NCI-H446 (cell line): ENCODE data around the gene BCAT1.
"Not testable (repeated sequence)": the region's sequence is repeated elsewhere in the genome, so short reads cannot be mapped to it uniquely, and the experiment has no call there.

Experiments
- DNase-seq, 2 experiments: peaks; one replicate each; lab custom pipeline; 2025; lab: John Stamatoyannopoulos, UW

Gene BCAT1

DNA sequence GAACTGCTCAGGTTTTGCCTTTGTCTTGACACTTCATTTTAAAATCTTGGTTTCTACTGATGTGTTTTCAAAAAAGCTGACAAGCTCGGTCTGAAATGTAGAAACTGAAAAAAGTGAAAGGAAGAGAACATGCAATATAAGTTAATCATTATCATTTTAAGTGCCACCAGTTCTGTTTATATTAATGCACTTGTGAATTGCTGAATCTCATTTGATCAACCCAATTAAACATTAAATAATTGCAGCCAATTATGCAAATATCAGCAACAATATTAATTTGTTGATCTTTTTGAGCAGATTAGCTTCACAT lies 133.8 kb downstream of the BCAT1 start:
- DNase-seq, result no peak

DNA sequence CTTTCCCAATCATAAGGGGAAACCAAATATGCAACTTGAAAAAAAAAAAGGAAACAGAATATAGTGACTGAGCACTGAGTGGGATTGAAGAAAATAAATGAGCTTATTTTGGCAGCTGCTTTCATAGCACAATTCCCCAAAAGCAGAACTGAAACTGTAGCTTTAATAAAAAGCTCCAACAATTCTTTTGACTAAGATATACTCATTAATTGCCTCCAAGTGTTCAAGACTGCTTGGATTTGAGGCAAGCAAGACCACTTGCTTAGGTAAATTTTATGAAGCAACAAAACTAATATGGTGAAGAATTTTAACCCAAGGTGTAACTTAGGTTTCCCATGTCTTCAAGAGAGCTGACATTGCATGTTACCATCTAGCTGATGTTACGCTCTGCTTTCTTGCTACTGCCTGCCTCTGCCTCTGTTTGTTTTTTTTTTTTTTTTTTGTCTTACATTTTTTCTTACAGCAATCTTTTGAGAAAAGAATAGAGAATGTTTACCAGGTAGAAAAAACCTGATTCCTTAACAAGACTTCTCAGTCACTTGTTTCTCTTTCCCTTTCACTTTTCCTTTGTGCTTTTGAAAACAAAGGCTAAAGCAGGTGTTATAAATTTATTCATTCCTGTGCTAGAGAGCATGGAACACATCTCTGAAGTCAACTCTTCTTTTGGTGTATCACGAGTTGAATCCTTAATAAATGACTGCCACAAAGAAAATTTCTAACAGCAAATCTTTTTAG lies 134.4 kb downstream of the BCAT1 start:
- no peak for DNase-seq

DNA sequence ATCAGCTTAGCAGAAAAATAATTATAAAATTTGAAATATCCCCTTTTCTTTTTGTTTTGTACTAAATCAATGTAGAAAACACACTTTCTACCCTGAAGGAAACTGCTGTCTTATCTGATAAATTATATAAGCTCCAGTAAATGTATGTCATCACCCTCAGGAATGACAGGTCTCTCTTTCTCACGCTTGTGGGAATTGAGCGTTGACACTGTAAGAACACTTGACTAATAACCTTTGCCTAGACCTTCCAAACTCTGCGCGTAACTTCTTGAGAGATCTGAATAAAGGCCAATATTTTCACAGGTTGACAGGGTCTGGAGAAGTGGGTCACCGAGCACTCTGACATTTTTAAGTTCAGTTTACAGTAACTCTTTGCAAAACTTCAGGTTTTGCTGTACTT lies 138.5 kb downstream of the BCAT1 start:
- no peak for DNase-seq

DNA sequence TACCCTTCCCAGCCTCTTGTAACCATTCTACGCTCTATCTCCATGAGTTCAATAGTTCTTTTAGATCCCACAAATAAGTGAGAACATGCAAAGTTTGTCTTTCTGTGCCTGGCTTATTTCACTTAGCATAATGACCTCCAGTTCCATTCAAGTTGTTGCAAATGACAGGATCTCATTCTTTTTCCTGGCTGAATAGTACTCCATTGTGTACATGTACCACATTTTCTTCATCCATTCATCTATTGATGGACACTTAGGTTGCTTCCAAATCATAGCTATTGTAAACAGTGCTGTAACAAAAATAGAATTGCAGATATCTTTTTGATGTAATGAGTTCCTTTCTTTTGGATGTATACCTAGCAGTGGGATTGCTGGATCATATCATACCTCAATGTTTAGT lies 139.6 kb downstream of the BCAT1 start:
- DNase-seq, result not testable (repeated sequence)

DNA sequence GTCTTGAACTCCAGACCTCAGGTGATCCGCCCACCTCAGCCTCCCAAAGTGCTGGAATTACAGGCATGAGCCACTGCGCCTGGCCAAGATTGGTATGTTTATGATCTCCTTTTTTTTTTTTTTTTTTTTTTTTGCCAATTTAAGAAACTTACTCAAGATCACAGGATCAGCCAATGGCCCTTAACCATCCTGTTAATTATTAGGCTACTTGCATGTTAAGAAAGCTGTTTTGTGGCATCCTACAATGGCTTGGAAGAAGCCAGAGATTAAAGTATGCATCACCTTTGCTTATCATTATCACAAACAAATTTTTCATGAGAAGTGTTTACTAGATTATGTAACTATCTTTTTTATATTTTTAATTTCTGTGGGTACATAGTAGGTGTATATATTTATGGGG lies 140.2 kb downstream of the BCAT1 start:
- DNase-seq, result no peak

DNA sequence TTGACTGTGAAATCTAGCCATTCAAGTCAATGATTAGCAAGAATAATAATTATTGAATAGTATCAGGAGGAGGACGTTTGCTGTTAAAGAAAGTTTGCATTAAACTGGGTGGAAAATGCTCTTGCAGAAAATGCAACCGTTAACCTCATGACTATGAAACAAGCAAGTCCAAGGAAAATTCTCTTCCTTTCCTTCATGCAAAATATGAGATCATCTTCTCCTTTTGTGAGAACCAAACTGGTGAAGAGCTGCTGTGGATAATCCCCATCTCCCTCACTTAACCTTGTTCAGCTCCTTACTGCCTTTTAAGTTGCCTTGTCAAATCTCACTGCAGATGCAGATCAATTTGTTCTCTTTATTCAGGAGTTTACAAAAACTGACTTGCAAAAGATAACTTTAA lies 142.5 kb downstream of the BCAT1 start:
- DNase-seq, result no peak

DNA sequence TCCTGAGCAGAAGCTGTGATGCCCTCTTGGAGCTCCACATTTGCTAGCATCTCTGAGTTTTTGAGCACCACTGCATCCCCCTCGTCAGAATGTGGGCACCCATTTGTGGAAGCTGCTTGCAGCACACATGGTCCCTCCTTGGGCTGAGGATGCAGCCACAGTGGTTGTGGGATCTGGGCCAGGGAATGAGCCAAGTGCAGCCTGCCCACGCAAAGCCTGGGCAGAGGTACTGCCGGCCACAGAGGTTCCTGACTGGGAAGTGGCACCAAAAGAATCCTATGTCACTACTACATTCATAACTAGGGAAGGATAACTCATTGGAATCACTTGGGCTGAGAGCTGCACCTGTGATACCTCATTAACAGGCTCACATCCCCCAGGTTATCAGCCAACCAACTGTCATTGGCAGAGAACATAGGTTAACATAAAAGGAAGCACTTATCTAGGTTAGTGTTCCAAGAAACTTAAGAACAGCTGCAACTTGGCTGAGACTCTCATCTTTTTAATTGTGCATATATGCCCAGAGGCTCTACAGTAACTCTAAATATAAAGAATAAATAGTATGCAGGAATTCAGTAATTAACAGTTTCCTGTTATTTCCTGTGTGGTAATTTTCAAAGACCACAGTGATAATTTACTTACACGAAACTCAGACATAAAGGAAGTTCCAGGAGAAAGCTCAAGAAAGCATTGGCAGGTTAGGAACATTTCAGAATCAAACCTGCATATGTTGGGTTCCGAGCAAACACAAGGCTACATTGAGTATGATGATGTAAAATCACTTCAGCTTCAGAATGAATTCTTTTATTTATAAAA lies 145.3 kb downstream of the BCAT1 start:
- DNase-seq, result no peak

DNA sequence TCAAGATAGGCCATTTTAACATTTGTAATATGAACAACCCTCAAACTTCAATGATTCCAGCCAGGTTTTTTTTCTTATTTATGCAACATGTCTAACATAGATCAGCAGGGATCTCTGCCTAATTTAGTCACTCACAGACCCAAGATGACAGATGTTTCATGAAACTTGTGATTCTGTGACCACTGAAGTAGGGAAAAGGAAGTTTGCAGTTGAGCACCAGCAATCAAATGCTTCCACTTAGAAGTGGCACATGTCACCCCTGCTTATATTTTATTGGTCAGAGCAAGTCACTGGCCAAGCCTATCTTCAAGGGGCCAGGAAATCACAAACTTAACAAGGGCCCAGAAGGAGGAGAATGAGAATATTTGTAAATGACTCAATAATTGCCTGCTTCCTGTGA lies 150.6 kb downstream of the BCAT1 start:
- DNase-seq, result peak in 1 of 2 experiments; percentile 28

DNA sequence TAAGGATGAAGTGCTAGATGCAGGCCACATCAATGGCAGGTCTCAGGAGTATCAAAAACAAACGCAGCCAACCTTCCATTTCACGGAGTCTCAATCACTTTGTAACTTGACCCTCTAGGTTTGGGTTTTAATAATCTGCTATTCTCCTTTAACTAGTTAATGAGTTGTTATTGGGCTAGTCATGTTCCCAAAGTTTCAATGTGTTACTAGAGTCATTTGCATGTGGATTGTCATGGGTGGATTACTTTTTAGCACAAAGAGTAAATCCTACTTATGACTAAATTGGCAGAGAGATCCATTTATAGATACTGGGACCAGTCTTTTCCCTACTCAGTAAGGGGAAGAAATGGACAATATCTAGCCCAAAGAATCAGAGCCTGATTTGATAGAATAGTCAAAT lies 151.0 kb downstream of the BCAT1 start:
- no peak for DNase-seq

DNA sequence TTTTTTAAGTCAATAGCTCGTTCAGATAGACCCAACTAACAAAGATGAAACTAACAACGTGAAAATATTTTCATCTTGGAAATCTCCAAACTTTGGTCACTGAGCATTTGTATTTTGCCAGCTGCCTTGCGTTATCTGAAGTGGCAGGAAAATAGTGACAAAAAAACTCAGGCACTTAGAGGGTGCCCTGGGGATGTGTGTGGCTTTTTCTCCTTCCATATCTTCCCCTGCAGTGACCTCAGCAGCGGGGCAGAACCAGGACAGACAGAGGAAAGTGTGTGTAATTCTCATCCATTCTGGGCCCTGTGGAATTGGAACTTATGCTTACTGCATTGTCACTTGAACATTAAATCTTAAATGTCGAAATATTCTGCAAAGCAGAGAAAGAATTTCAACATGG lies 152.0 kb downstream of the BCAT1 start:
- DNase-seq, result no peak

DNA sequence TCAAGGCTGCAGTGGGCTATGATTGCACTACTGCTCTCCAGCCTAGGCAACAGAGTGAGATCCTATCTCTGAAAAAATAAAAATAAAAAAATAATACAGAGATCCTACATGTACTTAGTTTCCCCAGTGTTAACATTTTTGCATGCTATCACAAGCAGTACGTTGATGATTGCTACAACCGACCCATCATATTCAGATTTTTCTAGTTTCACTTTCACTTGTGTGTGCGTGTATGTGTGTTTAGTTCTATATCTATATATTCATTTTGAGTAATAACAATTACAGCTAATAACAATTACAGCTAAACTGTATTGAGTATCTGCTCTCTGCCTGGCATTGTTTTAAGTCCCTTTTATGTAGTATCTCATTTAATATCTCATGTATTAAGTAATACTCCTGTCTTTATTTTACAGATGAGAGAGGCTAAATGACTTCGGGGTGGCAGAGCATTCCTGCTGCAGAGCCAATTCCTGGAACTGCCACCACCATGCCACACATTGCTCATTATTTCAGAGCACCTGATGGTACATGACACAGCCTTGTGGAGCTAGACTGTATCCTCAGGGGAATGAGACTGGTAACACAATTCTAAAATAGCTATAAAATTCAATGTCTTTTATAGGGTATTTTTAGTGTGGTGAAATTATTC lies 153.1 kb downstream of the BCAT1 start:
- DNase-seq, result no peak

DNA sequence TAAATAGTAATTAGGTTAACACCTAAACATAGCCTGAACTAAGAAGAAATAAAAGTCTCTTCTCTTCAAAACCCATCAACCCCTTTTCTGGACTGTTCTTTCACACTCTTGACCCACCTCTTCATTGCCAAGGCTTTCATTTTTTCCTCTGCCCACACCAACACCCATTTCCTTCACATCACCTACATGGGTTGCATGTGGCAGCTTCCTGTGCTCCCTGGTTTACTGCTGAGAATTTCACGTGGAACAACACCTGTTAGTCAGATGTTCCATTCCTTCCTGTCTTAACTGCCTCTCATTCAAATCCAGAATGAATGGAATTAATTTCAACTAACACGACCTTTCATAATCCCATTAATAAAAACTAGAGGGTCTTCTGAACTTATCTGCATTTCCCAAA lies 157.3 kb downstream of the BCAT1 start:
- DNase-seq, result no peak

DNA sequence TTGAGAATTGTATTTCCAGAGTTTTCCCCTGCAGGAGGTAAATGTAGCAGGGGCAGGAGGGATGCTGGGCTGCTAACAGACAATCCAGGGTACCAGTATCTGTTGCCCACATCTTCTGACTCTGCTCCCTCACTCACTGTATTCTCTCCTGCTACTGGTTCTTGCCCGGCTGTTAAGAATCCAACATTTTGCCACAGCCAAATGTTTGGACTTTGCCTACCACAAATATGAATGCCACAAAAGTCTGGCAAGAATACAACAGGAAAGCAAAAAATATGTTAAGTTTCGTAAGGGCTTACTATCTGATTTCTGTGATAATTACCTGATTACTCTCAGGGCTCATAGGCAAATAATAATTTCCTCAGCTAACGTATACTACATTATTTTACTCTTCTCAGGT lies 160.0 kb downstream of the BCAT1 start:
- no peak for DNase-seq

DNA sequence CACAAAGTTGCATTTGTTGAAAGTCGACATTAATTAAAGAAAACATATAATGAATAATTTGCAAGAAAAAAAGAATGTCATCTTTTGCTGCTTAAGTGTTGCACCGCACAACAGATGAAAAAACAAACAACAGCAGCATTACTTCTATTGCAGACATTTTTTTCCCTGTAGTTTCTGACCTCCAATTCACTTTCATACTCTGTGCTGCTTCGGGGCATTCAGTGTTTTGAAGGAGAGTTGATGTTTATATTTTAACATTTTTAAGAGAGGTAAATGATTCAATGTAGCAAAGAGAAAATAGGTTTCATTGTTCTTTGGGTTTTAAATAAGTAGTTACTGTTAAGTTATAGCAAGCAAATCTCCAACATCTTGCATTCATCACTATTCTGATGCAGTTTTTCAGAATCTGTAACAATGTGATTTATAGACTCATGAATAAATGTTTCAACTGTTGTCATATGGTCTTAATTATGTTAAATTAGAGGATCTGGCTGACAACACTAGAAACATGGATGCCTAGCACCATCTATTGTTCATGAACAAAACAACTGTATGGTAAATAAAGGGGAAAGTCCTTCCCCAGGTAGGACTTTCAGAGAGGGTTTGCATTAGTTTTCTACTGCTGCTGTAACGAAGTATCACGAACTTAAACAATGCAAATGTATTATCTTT lies 168.1 kb downstream of the BCAT1 start:
- DNase-seq, result no peak

DNA sequence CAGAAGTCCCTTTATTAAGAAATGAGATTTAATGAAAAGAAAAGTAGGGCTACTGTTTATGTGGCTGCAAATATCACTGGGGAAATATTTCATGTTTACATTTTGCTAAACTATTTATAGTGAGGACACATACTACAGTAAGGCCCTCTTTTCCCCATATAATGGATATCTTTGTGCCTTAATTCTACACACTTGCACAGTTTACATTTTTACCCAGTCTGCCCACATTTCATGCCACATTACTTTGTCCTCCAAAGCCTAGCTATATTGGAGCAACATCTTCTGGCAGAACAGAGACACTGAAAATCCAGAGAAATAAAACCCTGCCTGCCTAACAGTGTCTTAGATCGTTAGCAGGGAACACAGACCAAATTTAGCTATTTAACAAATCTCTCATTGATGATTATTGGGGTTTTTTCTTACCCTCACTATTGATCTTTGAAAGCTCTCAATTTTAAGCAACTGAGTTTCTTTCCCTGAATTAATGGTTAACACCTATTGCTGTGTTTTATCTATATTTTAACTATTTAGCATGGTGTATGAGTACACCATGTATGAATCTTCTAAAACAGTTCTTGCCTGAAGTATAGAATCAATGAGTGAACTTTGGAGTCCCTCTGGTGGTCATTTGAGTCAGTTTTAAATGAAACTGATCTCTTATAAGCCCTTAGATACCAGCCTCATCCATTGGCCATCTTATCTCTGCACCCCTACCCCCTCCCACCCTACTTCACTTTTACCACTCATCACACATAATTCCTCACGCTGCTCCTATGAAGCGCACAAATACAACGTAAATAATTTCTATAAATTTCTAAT lies 170.2 kb downstream of the BCAT1 start:
- peak; percentile 24 to 62 for DNase-seq

DNA sequence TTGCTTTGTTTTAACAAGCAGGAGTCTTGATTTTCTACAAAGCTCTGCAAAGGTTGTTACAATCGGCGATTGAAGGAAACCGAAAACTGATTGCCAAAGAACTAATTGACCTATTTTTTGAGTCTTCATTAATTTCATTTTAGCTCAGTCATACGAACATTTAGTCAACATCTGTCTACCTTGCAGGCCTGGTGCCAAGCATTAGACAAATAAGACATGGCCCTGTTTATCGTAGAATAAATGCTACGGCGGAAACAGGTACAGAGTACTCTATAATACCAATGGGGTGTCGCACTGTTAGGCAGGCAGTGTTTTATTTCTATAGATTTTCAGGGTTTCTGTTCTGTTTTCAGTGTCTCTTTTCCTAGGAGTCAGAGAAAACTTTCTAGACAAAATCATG lies 171.5 kb downstream of the BCAT1 start:
- no peak for DNase-seq

DNA sequence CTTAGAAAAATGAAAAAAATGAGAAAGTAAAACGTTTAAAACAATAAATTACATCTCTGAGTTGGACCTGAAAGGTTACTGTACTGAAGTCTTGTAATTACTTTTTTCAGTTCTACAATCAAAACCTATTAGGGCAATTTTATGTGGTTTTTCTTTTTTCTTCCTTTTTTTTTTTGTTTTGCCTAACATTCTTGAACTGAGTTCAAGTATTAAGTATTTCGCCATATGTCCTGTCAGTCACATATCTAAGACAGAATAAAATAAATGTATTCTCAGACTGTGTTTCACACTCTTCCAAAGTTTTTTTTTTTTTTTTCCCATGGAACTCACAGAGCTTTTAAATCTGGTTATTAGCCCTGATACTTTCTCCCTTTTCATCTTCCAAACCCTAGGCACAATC lies 172.0 kb downstream of the BCAT1 start:
- no peak for DNase-seq

DNA sequence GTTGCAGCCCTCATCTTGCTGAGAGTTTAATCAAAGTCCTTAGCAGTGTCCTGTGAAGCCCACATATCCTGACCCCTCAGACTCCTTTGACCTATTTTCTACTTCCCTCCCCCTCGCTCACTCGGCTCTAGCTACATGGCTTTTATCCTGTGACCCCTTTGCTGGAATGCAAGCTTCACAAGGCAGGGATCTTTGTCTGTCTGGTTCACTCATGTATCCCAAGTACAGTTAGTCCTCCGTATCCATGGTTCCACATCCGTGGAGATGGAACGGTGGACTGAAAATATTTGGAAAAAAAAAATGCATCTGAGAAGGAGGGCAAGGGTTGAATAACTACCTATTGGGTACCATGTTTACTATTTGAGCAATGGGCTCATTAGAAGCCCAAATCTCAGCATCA lies 173.8 kb downstream of the BCAT1 start:
- DNase-seq, result no peak

DNA sequence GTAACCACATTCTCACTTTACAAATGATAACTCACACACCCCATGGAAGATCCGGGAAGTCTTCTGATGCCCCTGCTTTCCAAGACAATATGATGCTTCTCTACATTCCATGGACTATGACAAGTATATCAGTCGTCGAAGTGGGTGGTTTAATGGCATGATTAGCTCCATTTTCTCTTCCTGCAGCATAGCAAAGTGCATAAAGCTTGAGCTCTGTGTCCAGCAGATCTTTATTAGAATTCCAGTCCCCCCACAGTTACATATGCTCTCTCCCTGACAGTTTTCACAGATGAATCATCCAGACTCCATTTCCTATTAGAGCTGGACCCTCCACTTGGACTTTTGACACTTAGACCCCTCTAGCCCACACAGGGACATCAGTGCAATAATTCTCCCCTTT lies 174.9 kb downstream of the BCAT1 start:
- DNase-seq, result no peak

DNA sequence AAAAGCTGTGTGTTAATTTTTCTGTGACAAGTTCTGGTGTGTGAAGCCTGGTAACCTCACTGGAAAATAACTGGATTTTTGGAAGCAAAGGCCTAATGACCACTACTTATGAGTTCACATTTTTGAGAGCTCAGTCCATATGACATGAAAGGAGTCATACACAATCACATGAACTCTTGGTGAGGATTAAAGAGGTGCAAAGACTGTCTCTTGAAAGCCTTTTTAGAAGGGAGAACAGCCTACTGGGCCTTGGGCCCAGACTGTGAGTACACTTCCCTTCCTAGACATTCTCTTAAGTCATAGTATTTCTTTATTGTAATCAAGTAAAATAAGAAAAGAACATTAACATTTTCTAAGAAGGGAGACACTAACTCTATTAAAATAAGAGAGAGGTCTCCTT lies 176.1 kb downstream of the BCAT1 start:
- DNase-seq, result no peak

DNA sequence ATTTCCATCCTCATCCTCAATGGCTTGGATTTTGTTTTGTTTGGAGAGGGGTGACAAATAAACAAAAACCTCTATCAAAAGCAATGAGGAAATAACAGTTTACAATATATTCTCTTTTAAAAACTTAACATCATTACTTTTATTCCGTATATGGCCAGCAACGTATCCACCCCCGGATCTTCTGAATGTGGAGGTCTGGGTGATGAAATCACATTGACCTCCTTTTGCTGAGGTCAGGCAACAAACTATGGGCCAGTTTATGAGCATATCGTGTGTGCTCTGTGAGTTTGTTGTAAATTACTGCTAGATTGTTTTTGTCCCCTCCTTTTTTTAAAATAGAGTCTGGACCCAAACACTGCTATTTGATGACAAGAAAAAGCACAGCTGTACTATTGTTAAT lies 178.1 kb downstream of the BCAT1 start:
- DNase-seq, result no peak

DNA sequence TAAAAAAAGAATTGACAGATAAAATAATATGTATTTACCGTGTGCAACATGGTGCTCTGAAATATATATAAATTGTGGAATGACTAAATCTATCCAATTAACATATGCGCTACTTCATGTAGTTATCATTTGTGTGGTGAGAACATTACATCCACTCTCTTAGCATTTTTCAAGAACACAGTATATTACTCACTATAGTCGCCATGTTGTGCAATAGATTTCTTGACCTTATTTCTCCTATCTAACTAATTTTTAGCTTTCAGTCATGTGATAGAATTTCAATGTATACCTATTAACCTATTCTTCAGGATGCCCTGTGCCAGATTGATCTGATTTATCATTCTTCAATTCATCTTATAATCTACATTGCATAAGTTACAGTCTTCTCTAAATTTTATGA lies 178.6 kb downstream of the BCAT1 start:
- no peak for DNase-seq
